SU-DHL-6 (cell line): ENCODE results near the gene IVD.

ENCODE experiments used
- H2AFZ ChIP-seq: fragments of 200-600 bp; sonication (generic); 2 replicates; pipeline ENCODE4 v1.6.1; 2014; ENCODE audit warnings: low read depth, mild to moderate bottlenecking, moderate library complexity, mixed read lengths, antibody characterized with exemption, low read length; ENCODE audit not compliant: severe bottlenecking
- H3F3A ChIP-seq: fragments of 200-600 bp; shearing (Covaris generic); 2 replicates; pipeline ENCODE4 v1.6.0; 2016; ENCODE audit warnings: antibody characterized with exemption, mild to moderate bottlenecking; ENCODE audit not compliant: insufficient read depth
- H3K27ac ChIP-seq: fragments of 200-600 bp; sonication (generic); 2 replicates; pipeline ENCODE4 v1.5.1; 2016; ENCODE audit warnings: low read depth, mild to moderate bottlenecking, low read length, moderate library complexity, mixed read lengths
- H3K27me3 ChIP-seq: fragments of 200-600 bp; sonication (generic), shearing (Covaris generic); 2 replicates; pipeline ENCODE4 v1.6.0; 2014; ENCODE audit warnings: mild to moderate bottlenecking, low read length
- H3K36me3 ChIP-seq: fragments of 200-600 bp; sonication (generic); 2 replicates; pipeline ENCODE4 v1.6.1; 2014; ENCODE audit warnings: mild to moderate bottlenecking, low read length, mixed read lengths
- H3K4me2 ChIP-seq: fragments of 300-600, 200-600 bp; shearing (Covaris generic), sonication (generic); 2 replicates; pipeline ENCODE4 v1.6.0; 2014; ENCODE audit warnings: low read length, low read depth, mild to moderate bottlenecking; ENCODE audit not compliant: poor library complexity, severe bottlenecking
- H3K4me3 ChIP-seq: fragments of 200-600 bp; sonication (generic); 2 replicates; pipeline ENCODE4 v1.5.1; 2014; ENCODE audit warnings: antibody characterized with exemption, low read length, mild to moderate bottlenecking, mixed read lengths; ENCODE audit not compliant: insufficient read depth, poor library complexity, severe bottlenecking
- H3K79me2 ChIP-seq: fragments of 200-600 bp; sonication (generic); 2 replicates; pipeline ENCODE4 v1.6.1; 2014; ENCODE audit warnings: mild to moderate bottlenecking, low read length, moderate library complexity; ENCODE audit not compliant: insufficient read depth
- H3K9ac ChIP-seq: fragments of 200-600 bp; sonication (generic); 2 replicates; pipeline ENCODE4 v1.7.0; 2014; ENCODE audit warnings: mild to moderate bottlenecking, low read length
- H3K9me2 ChIP-seq: fragments of 200-600 bp; sonication (generic); replicated peaks from 2 replicates; pipeline ENCODE4 v1.6.1; 2014; ENCODE audit warnings: low read length; ENCODE audit not compliant: insufficient read depth
- H3K9me3 ChIP-seq: fragments of 200-600 bp; sonication (generic); 2 replicates; pipeline ENCODE4 v1.6.1; 2014; ENCODE audit warnings: low read length, mixed read lengths; ENCODE audit not compliant: insufficient read depth
- H4K20me1 ChIP-seq: fragments of 200-600 bp; sonication (generic); 2 replicates; pipeline ENCODE4 v1.6.1; 2014; ENCODE audit warnings: low read depth, mild to moderate bottlenecking, antibody characterized with exemption, low read length, moderate library complexity, mixed read lengths
- CTCF ChIP-seq: fragments of 200-600 bp; sonication (generic); IDR thresholded peaks from one replicate; pipeline ENCODE4 v1.5.1; 2017; ENCODE audit warnings: antibody characterized with exemption, mild to moderate bottlenecking, low read length, moderate library complexity; ENCODE audit not compliant: insufficient read depth, poor library complexity, severe bottlenecking
- EZH2phosphoT487 ChIP-seq: fragments of 200-600 bp; sonication (generic), shearing (Covaris generic); conservative IDR thresholded peaks from 2 replicates; pipeline ENCODE4 v1.6.1; 2018; ENCODE audit warnings: mild to moderate bottlenecking, antibody characterized with exemption, low read length, moderate library complexity, mixed read lengths

Gene IVD

GRCh38 chr15:40448354-40448753 is 42.8 kb downstream of the IVD start:
- TF ChIP-seq CTCF (no peak), EZH2phosphoT487 (no peak)
- H3K27ac ChIP-seq = no peak overlapping the region
- peaks cover 14% of the 10 kb centered on the region; the same call in 1 of the 2 replicates for H4K20me1 ChIP-seq
- H3K4me2 ChIP-seq = no peak overlapping the region
- peaks cover 82% of the 10 kb centered on the region for H3K79me2 ChIP-seq
- H3K27me3 ChIP-seq = no peaks in the 10 kb centered on the region
- H3F3A ChIP-seq = no peaks in the 10 kb centered on the region
- no peaks in the 10 kb centered on the region for H3K9me3 ChIP-seq
- no peak overlapping the region for H2AFZ ChIP-seq
- no peak overlapping the region for H3K9ac ChIP-seq
- H3K4me3 ChIP-seq = no peak overlapping the region
- no peaks in the 10 kb centered on the region for H3K36me3 ChIP-seq
- H3K9me2 ChIP-seq = no peaks in the 10 kb centered on the region

GRCh38 chr15:40449275-40449674 is 43.7 kb downstream of the IVD start:
- Histone ChIP-seq H3K79me2 (peaks cover 82% of the 10 kb centered on the region), H3K27ac (no peak overlapping the region), H3K4me3 (no peak overlapping the region), H3K9me3 (no peaks in the 10 kb centered on the region), H3K27me3 (no peaks in the 10 kb centered on the region), H3K4me2 (no peak overlapping the region), H3K36me3 (no peaks in the 10 kb centered on the region), H4K20me1 (peaks cover 7% of the 10 kb centered on the region; the same call in 1 of the 2 replicates), H2AFZ (no peak overlapping the region), H3F3A (no peaks in the 10 kb centered on the region), H3K9ac (no peak overlapping the region), H3K9me2 (no peaks in the 10 kb centered on the region)
- TF ChIP-seq CTCF (no peak), EZH2phosphoT487 (no peak)

- Histone ChIP-seq H3K9me3 (no peaks in the 10 kb centered on the region), H3K9ac (no peak overlapping the region), H3F3A (no peaks in the 10 kb centered on the region), H3K9me2 (no peaks in the 10 kb centered on the region), H3K79me2 (peaks cover 82% of the 10 kb centered on the region), H3K36me3 (no peaks in the 10 kb centered on the region), H3K4me2 (no peak overlapping the region), H3K27me3 (no peaks in the 10 kb centered on the region), H4K20me1 (peaks cover 3% of the 10 kb centered on the region; the same call in 1 of the 2 replicates), H3K4me3 (no peak overlapping the region), H3K27ac (no peak overlapping the region), H2AFZ (no peak overlapping the region)
- TF ChIP-seq EZH2phosphoT487 (no peak), CTCF (no peak)
These were observed 44.5 kb downstream of the IVD start for GRCh38 chr15:40450047-40450446.
